Stomach (tissue), 9 donors: ENCODE data around the gene IQCH. TPM values are rescaled to one million over a fixed set of nuclear protein-coding genes. Genes with fewer than 3 reads are reported as not detected.

Source experiments
- DNase-seq, 2 donors: peaks; one replicate each; pipeline versions ENCODE4 v3.0.0 to v3.0.0-alpha.2; 2013 to 2019
- H3K27ac ChIP-seq, 5 donors: fragments of 200-600 bp in 4 of 5; sonication (generic) in 4 of 5; one replicate each; pipeline ENCODE4 v1.5.1; 2013 to 2019; ENCODE audit warnings: mild to moderate bottlenecking in 1 of 5, moderate library complexity in 1 of 5
- H3K27me3 ChIP-seq, 3 donors: fragments of 200-600 bp; sonication (generic); one replicate each; pipeline ENCODE4 v1.5.1; 2017 to 2019; ENCODE audit warnings: mixed run types in 1 of 3
- H3K36me3 ChIP-seq, 4 donors: fragments of 200-600 bp; sonication (generic); 1 replicate in 3 of 4; 2 replicates in 1 of 4; pipeline ENCODE4 v1.5.1; 2016 to 2019
- H3K4me1 ChIP-seq, 4 donors: fragments of 200-600 bp; sonication (generic); one replicate each; pipeline ENCODE4 v1.5.1; 2016 to 2019
- H3K4me3 ChIP-seq, 4 donors: fragments of 200-600 bp; sonication (generic) in 3 of 4; one replicate each; pipeline ENCODE4 v1.5.1; 2016 to 2019; ENCODE audit warnings: mild to moderate bottlenecking in 1 of 4
- H3K9me3 ChIP-seq, 4 donors: fragments of 200-600 bp; sonication (generic); one replicate each; pipeline ENCODE4 v1.5.1; 2016 to 2019
- CTCF ChIP-seq, 7 experiments: fragments of 450-650 bp in 4 of 7; fragments of 200-600 bp in 3 of 7; sonication (generic) in 3 of 7; IDR thresholded peaks; one replicate each; pipeline ENCODE4 v1.5.1; 2016 to 2019; ENCODE audit warnings: antibody characterized with exemption in 7 of 7, control low read depth in 2 of 7, mild to moderate bottlenecking in 1 of 7
- EP300 ChIP-seq: sonication (generic); formaldehyde crosslinking; IDR thresholded peaks from one replicate; pipeline ENCODE4 v1.6.1; 2017; ENCODE audit warnings: antibody characterized with exemption
- POLR2A ChIP-seq, 4 donors: fragments of 450-650 bp; IDR thresholded peaks; one replicate each; pipeline ENCODE4 v1.6.1; 2016; ENCODE audit warnings: antibody characterized with exemption in 4 of 4, control low read depth in 2 of 4, mild to moderate bottlenecking in 1 of 4, moderate library complexity in 1 of 4
- POLR2AphosphoS5 ChIP-seq, 3 donors: sonication (generic); formaldehyde crosslinking; IDR thresholded peaks; one replicate each; pipeline ENCODE4 v1.6.1; 2016; ENCODE audit warnings: antibody characterized with exemption in 3 of 3
- WGBS, 5 donors: extraction: QIAGEN DNeasy Blood & Tissue Kit in 3 of 5; methylation state at CpG; one replicate each; pipeline versions ENCODE4 v1.1.5 to v1.1.7; 2013 to 2018; 5-methylcytosine and 5-hydroxymethylcytosine counted together
- intact Hi-C: fragments of 100-400 bp; cut with DNase I; formaldehyde crosslinking; loops from one replicate; pipeline ENCODE4 v1.15.1; 2023; ENCODE audit warnings: low total_unique reads
- polyA plus RNA-seq, 3 donors: library from polyadenylated mRNA; stranded (reverse); fragments of 200-250 nt; gene quantifications; one replicate each; pipeline ENCODE4 v1.2.3, GENCODE V29; 2013
- total RNA-seq, 5 donors: library from RNA; depleted of rRNA; stranded (reverse); fragments of >200 nt; gene quantifications; one replicate each; pipeline versions ENCODE4 v1.1.0 to v1.2.3, GENCODE V29; 2014 to 2016
- donor health status: healthy with polysubstance abuse.
- donor health status: Bipolar disorder and iron deficiency.
- donor health status: healthy.

Gene IQCH
- total and polyA plus RNA-seq, 8 donors, result 0.25 to 9.4 (median 1.7) TPM; not detected in 1

GRCh38 chr15:67548862-67549651, 294.5 kb downstream of the IQCH start:
- WGBS, 5 donors, result 58 to 69% (median 62%) methylated on average over 8 of the region's 8 CpGs
- Histone ChIP-seq H3K27ac (peak overlapping the region in 1 of 5 donors; percentile 11), H3K4me1 (peaks cover 5 to 34% (median 18%) of the 10 kb centered on the region in 4 donors), H3K4me3 (no peak overlapping the region), H3K36me3 (peaks cover 3 to 44% (median 29%) of the 10 kb centered on the region in 4 donors), H3K9me3 (no peaks in the 10 kb centered on the region), H3K27me3 (no peaks in the 10 kb centered on the region)
- intact Hi-C loops, result no loop called here
- DNase-seq, result peak; percentile 15 to 27
- TF ChIP-seq POLR2AphosphoS5 (IDR thresholded peaks at IDR 0.05) (no peak), EP300 (no peak)

DNA sequence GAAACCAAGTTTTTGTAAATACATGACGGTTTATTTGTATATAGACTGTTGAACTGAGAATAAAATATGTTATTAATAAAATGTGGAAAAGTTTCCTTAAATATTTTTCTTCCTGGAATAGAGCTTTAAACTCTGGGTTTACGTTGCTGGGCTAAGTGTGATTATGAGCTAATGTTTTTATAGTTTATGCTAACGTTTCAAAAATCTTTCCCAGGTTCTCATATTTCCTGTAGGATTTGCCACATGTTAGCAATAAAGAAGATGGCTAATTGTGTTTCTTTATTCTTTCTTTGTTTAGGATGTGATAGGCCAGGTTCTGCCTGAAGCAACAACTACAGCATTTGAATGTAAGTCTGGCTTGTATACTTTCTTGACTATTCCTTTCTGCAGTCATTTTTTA, 295.1 kb downstream of the IQCH start:
- peaks cover 4 to 28% (median 14%) of the 10 kb centered on the region in 4 donors for H3K4me1 ChIP-seq
- intact Hi-C loops, result no loop called here
- no peak overlapping the region for H3K4me3 ChIP-seq
- no peaks in the 10 kb centered on the region for H3K9me3 ChIP-seq
- H3K36me3 ChIP-seq, result peaks cover 3 to 44% (median 29%) of the 10 kb centered on the region in 4 donors
- TF ChIP-seq EP300, result no peak
- TF ChIP-seq POLR2A (IDR thresholded peaks at IDR 0.05), result no peak
- TF ChIP-seq CTCF (IDR thresholded peaks at IDR 0.05), result no peak
- TF ChIP-seq POLR2AphosphoS5 (IDR thresholded peaks at IDR 0.05), result no peak
- no peak overlapping the region for H3K27ac ChIP-seq
- H3K27me3 ChIP-seq, result no peaks in the 10 kb centered on the region
- no peak for DNase-seq
- 56 to 69% (median 59%) methylated on average over 3 of the region's 3 CpGs for WGBS, 5 donors

GRCh38 chr15:67550522-67550921, 295.9 kb downstream of the IQCH start:
- Histone ChIP-seq H3K4me1 (peaks cover 4 to 23% (median 10%) of the 10 kb centered on the region in 4 donors), H3K36me3 (peaks cover 3 to 48% (median 29%) of the 10 kb centered on the region in 4 donors), H3K27me3 (no peaks in the 10 kb centered on the region), H3K4me3 (no peak overlapping the region), H3K27ac (no peak overlapping the region), H3K9me3 (no peaks in the 10 kb centered on the region)
- WGBS, 5 donors, result 81 to 96% (median 86%) methylated on average over 4 of the region's 4 CpGs
- TF ChIP-seq EP300 (no peak), POLR2A (IDR thresholded peaks at IDR 0.05) (no peak)
- no peak for DNase-seq
- intact Hi-C loops, result no loop called here

DNA sequence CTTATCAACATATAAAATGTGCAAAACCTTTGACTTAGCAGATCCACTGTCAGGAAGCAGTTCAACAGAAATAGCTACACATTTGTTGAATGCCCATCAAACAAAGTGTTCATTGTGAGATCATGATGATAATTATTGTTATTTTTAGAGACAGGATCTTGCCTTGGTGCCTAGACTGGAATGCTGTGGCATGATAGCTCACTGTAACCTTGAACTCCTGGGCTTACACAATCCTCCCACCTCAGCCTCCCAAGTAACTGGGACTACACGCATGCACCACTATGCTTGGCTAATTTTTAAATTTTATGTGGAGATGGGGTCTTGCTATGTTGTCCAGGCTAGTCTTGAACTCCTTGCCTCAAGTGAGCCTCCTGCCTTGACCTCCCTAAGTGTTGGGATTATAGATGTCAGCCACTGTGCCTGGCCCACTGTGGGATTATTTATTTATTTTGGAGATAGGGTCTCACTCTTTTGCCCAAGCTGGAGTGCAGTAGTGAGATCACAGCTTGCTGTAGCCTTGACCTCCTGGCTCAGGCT, 296.7 kb downstream of the IQCH start:
- H3K27ac ChIP-seq, result no peak overlapping the region
- H3K9me3 ChIP-seq, result no peaks in the 10 kb centered on the region
- no peak overlapping the region for H3K4me3 ChIP-seq
- no peak for TF ChIP-seq CTCF (IDR thresholded peaks at IDR 0.05)
- no peak for TF ChIP-seq POLR2A (IDR thresholded peaks at IDR 0.05)
- no peak for TF ChIP-seq EP300
- no peak for TF ChIP-seq POLR2AphosphoS5 (IDR thresholded peaks at IDR 0.05)
- no peak for DNase-seq
- peaks cover 4 to 23% (median 10%) of the 10 kb centered on the region in 4 donors for H3K4me1 ChIP-seq
- peaks cover 3 to 42% (median 23%) of the 10 kb centered on the region in 4 donors for H3K36me3 ChIP-seq
- H3K27me3 ChIP-seq, result no peaks in the 10 kb centered on the region
- 86 to 100% (median 96%) methylated on average over 1 of the region's 1 CpG for whole genome bisulfite sequencing, 5 donors
- intact Hi-C loops, result no loop called here

Other genes starting within 250 kb of the IQCH start
- gene SMAD3, start 189.2 kb upstream of the IQCH start, total RNA-seq, result 100 to 1,000 TPM in 1 of 5 donors, 10 to 100 TPM in 4; 22.8 to 103 (median 48.1) TPM
- 10 to 100 TPM in 2 of 3 donors, 1 to 10 TPM in 1; 6.8 to 18.2 (median 10.7) TPM for gene SMAD3, start 189.2 kb upstream of the IQCH start, polyA plus RNA-seq
- 10 to 100 TPM; 16.9 to 89.5 (median 51.4) TPM for gene AAGAB, start 125 bp upstream of the IQCH start, total RNA-seq
- 10 to 100 TPM; 11.2 to 30.5 (median 23.2) TPM for gene AAGAB, start 125 bp upstream of the IQCH start, polyA plus RNA-seq